ENCODE measurements around the gene RASIP1.
"Not testable (repeated sequence)": the region's sequence is repeated elsewhere in the genome, so short reads cannot be mapped to it uniquely, and the experiment has no call there.

Gene RASIP1

DNA sequence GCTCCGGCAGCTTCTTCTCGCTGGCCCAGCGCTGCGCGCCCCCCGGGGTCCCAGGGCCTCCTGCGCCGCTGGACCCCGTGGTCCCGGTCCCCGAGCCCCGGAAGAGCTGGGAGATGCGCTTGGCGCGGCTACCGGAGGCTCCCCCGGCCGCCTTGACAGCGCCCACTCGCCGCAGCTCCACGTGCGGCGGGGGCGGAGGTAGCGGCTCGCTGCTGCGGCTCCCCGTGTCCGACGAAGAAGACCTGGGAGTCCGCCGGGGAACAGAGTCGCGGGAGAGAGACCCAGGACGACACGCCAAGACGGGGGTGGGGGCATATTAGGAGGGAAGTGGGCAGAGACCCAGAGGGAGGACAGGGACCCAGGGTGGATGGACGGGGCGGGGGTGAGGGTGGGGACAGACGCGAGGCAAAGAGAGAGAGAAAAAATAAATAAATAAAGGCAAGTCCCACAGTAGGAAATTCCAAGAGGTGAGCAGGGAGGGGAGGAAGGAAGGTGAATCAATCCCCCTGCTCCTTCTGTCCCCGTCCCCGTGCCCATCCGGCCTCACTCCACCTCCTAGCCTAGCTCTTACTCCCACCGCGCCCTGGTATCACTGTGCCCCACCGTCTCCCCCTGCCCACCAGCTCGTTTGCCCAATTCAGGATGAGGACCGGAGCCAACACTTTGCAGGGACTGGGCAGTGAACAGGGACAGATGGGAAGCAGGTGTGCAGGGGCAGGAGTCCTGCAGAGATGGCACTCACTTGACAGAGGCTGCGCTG lies 826 bp downstream of the RASIP1 start:
- intact Hi-C loops (cut with DNase I), result no loop called here
- DNase-seq, result no peak

- intact Hi-C loops (cut with DNase I), result no loop called here
- peak; percentile 66 to 94 (median 88) for DNase-seq
These were observed 1.6 kb downstream of the RASIP1 start for GRCh38 chr19:48738557-48739403.

DNA sequence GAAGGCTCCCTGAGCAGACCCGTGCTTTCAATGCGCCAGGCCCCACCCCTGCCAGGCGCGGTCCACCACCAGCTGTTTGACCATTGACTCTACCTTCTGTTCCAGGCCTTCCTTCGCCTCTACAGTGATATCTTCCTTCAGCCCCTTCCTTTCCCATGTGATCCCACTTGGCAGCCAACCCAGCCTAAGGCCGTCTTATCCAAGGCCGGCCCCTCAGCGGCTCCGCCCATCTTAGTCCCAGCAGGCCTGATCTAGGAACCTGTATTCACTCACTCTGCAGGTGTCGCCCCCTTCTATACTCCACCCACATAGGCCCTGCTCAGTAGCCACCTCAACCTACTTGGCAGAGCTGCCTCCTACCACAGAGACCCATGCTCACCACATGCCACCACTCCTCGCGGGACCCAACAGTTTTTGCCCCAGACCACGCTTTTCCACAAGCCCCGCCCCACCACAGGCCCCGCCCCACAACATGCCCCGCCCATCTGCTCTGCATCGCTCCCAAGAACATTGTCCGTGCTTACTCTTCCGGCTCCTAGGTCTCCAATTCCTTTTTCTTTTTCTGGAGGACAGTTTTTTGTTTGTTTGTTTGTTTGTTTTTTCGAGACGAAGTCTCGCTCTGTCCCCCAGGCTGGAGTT lies 2.9 kb downstream of the RASIP1 start:
- intact Hi-C loops (cut with DNase I), result no loop called here

DNA sequence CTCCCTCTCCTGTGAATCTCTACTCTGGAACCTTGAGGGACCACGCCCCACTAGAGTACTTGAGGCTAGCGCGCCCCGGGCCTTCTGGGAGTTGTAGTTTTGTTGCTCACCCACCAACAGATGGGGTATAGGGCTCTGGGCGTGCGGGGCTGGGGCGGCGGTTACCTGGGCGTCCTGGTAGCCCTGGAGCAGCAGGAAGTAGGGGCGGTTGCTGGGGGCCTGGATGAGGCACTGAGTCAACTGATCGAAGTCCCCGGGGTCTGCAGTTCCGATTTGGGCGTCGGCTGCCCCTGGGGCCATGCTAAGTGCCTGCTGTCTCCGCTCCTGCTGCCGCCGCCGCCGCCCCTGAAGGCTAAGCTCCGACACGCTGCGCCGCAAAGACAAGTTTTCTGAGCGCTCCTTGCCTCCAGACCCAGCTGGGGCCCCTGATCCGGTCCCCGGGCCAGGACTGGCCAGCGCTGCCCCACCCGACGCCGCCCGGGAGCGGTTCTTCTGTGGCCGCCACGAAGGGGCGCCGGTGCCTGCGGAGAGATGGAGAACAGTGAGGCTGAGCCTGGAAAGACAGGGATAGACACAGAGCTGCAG lies 5.3 kb downstream of the RASIP1 start:
- intact Hi-C loops (cut with DNase I), result no loop called here
- no peak for DNase-seq

More for the DNA sequence above, 2.9 kb downstream of the RASIP1 start:
- no peak for DNase-seq

DNA sequence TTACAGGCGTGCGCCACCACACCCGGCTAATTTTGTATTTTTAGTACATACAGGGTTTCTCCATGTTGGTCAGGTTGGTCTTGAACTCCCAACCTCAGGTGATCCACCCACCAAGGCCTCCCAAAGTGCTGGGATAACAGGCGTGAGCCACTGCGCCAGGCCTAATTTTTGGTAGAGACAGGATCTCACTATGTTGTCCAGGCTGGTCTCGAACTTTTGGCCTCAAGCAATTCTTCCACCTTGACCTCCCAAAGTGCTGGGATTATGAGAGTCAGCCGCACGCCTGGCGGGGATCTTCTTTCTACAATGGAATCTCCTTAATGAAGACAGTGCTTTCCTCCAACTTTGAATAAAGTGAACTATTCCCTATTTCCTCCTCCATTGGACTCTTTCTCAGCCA lies 5.8 kb downstream of the RASIP1 start:
- intact Hi-C loops (cut with DNase I), result no loop called here
- no peak for DNase-seq

DNA sequence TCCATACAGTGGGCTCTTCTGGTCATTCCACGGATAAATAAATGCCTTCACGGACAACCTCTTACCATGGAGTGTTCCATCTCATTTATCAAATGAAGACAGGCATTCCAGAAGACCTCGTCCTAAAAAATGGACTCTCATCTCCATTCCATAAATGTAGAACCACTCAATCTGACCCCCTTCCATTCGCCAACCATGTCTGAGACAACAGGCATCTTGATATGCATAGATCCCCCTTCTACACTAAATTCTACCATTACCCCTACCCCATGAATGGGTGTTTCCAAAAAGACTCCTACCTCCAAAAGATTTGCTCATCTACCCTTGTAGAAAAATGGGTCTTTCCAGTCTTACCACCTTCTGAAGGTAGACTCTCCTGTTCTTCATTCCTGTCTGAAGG lies 9.0 kb downstream of the RASIP1 start:
- intact Hi-C loops (cut with DNase I), result no loop called here
- DNase-seq, result no peak

DNA sequence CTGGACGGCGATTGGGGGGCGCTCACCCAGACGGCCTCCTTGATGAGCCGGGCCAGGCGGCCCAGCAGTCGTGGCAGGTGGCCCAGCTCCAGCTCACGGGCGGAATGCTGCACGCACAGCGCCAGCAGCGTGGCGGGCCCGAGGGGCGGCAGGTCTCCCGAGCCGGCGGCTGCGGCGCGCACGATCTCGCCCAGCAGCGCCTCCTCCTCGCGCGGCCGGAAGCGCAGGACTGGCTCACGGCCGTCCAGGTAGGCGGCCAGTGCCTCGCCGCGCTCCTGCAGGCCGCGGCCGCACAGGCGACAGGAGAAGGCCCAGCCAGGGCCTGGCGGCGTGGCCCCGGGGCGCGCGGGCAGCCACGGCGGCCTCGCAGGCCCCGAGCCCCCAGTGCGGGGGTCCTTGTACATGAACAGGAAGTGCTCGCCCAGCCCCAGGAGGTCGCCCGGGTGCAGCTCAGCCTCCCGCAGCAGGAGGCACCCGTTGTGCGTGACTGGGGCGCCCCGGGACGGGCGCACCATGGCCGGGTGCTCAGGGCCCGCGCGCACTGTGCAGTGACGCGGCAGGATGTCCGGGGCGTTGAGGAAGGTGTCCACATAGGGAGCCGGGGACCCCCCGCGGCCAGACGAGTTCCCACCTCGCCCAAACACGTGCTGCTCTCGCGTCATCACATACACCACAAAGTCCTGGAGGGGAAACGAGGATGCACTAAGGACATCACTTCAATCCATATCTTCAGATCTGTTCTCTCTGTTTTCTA lies 11.3 kb downstream of the RASIP1 start:
- no peak for DNase-seq

DNA sequence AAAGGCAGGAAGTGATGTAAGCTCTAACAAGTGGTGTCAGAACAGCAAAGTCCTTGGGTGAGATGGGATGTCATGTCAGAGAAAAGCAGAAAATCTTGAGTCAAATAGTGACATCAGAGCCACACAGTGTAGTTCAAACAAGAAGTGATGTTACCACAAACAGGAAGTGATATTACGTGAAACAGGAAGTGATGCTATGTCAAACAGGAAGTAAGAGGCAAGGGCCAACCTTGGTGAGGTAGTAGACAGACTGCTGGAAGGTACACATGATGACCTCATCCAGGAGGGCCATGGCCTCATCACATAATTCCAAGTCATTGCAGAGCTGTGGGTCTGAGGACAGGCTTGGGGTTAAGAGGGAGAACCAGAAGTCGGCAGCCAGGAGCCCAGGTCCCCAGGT lies 13.9 kb downstream of the RASIP1 start:
- intact Hi-C loops (cut with DNase I), result no loop called here
- no peak for DNase-seq

More for the DNA sequence above, 11.3 kb downstream of the RASIP1 start:
- intact Hi-C loops (cut with DNase I), result no loop called here

- DNase-seq, result peak in 10 of 42 donors; percentile 23 to 68 (median 54)
These were observed 15.3 kb downstream of the RASIP1 start for GRCh38 chr19:48724796-48725753.

GRCh38 chr19:48722196-48722708 lies 18.2 kb downstream of the RASIP1 start:
- intact Hi-C loops (cut with DNase I), result no loop called here
- no peak for DNase-seq

More at GRCh38 chr19:48724796-48725753, 15.3 kb downstream of the RASIP1 start:
- intact Hi-C loops (cut with DNase I), result no loop called here

DNA sequence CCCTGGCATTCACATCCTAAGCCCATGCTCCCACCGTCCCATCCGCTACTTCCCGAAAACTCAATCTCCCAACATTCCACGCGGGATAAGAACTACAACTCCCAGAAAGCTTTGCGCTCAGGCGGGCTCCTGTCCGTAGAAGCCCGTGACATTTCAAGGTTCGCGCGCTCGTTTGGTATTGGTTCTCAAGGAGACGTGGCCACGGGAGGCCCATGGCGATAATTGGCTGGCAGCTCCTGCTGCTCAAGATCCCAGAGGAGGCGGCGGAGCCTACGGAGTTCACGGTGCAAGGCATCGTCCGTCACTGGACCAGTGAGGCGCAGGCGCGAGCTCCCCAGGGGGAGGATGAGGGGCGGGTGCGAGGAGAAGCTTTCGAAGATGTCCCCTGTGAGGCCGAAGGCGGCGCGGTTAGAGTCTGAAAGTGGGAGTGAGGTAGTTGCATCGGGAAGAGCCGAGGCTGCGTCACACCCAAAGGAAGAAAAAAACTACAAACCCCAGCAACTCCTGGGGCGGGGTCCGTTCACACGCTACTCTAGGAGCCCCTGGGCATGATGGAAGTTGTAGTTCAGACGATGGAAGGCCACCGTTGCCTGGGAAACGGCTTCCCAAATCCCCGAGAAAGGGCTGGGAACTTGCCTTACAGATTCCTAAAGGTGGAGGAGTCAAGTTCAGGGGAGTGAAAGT lies 19.7 kb downstream of the RASIP1 start:
- DNase-seq, result peak; percentile 99 to 100 (median 100)
- intact Hi-C loops (cut with DNase I), result no loop called here

DNA sequence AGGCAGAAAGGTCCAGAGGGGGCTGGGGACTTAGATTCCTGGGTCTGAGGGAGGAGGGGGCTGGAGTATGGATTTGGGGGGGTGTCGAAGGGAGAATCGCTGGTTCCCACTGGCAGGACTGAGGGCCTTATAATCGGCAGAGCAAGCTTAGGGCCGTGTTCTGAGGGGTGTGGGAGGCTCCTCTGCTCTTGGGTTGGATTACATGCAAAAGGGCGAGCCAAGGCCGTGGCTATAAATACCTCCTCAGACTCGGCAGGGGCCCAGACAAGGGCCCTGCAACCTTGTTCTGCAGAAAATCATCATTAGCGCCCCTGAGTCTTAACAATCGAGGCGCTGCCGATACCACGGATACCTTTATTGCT lies 20.2 kb downstream of the RASIP1 start:
- no peak for DNase-seq
- intact Hi-C loops (cut with DNase I), result no loop called here

- intact Hi-C loops (cut with DNase I), result no loop called here
- DNase-seq, result no peak
These were observed 20.9 kb downstream of the RASIP1 start, which contains the start of gene MAMSTR for GRCh38 chr19:48719263-48720171. MAMSTR (minus strand) TSS chr19:48719725; CDS start chr19:48719031, 694 bp downstream.

GRCh38 chr19:48718711-48719231 lies 21.6 kb downstream of the RASIP1 start:
- no peak for DNase-seq
- intact Hi-C loops (cut with DNase I), result no loop called here

DNA sequence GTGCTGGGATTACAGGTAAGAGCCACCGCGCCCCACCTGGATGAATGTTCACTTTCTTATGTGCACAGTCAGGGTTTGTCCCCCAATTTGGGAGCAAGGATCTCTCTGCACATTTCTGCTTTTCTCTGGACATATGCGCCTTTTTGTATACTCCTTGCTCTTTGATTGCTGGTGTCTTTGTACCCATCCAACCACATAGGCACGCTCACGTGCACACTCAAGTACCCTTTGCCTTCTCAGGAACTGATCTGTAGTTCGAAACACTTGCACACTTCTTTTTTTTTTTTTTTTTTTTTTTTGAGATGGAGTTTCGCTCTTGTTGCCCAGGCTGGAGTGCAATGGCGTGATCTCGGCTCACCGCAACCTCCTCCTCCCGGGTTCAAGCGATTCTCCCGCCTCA lies 22.3 kb downstream of the RASIP1 start:
- intact Hi-C loops (cut with DNase I); DNase-seq: not testable (repeated sequence)
